ENCODE measurements around the gene PCED1A.
A peak's percentile ranks its signal among the peaks of the same experiment; 100 is the strongest.
"Not testable (repeated sequence)": the region's sequence is repeated elsewhere in the genome, so short reads cannot be mapped to it uniquely, and the experiment has no call there.

The PCED1A gene

GRCh38 chr20:2865630-2866029 lies 25.2 kb upstream of the PCED1A start:
- no peak for DNase-seq (ENCODE audit: low read depth)

- no peak for DNase-seq (ENCODE audit: low read depth)
Measured at GRCh38 chr20:2865101-2865500, 24.6 kb upstream of the PCED1A start.

- DNase-seq (ENCODE audit: low read depth): no peak
Measured at GRCh38 chr20:2864626-2865025, 24.2 kb upstream of the PCED1A start.

GRCh38 chr20:2859330-2860121 lies 19.1 kb upstream of the PCED1A start:
- peak; percentile 81 for DNase-seq (ENCODE audit: low read depth)

GRCh38 chr20:2858591-2858990 lies 18.1 kb upstream of the PCED1A start:
- no peak for DNase-seq (ENCODE audit: low read depth)

- DNase-seq (ENCODE audit: low read depth): no peak
Measured at GRCh38 chr20:2851086-2851485, 10.6 kb upstream of the PCED1A start.

- no peak for DNase-seq (ENCODE audit: low read depth)
Measured at GRCh38 chr20:2849529-2849928, 9.1 kb upstream of the PCED1A start.

- no peak for DNase-seq (ENCODE audit: low read depth)
Measured at GRCh38 chr20:2847802-2848201, 7.3 kb upstream of the PCED1A start.

- no peak for DNase-seq (ENCODE audit: low read depth)
Measured at GRCh38 chr20:2846698-2847097, 6.2 kb upstream of the PCED1A start.

GRCh38 chr20:2845607-2846006 lies 5.2 kb upstream of the PCED1A start:
- DNase-seq (ENCODE audit: low read depth): no peak

GRCh38 chr20:2840967-2841531 lies 594 bp upstream of the PCED1A start:
- DNase-seq (ENCODE audit: low read depth): peak; percentile 18

- DNase-seq (ENCODE audit: low read depth): no peak
Measured at GRCh38 chr20:2839732-2840137, 720 bp downstream of the PCED1A start.

- no peak for DNase-seq (ENCODE audit: low read depth)
Measured at GRCh38 chr20:2838847-2839671, 1.4 kb downstream of the PCED1A start.

- no peak for DNase-seq (ENCODE audit: low read depth)
Measured at GRCh38 chr20:2838170-2838797, 2.2 kb downstream of the PCED1A start.

- no peak for DNase-seq (ENCODE audit: low read depth)
Measured at GRCh38 chr20:2837221-2837960, 3.1 kb downstream of the PCED1A start.

GRCh38 chr20:2836035-2836434 lies 4.4 kb downstream of the PCED1A start:
- no peak for DNase-seq (ENCODE audit: low read depth)

- no peak for DNase-seq (ENCODE audit: low read depth)
Measured at GRCh38 chr20:2835331-2835796, 5.1 kb downstream of the PCED1A start.

- no peak for DNase-seq (ENCODE audit: low read depth)
Measured at GRCh38 chr20:2834401-2835110, 5.9 kb downstream of the PCED1A start.

GRCh38 chr20:2833761-2834160 lies 6.7 kb downstream of the PCED1A start:
- no peak for DNase-seq (ENCODE audit: low read depth)

GRCh38 chr20:2831206-2831605 lies 9.2 kb downstream of the PCED1A start:
- not testable (repeated sequence) for DNase-seq (ENCODE audit: low read depth)

GRCh38 chr20:2829376-2829775 lies 11.1 kb downstream of the PCED1A start:
- no peak for DNase-seq (ENCODE audit: low read depth)

Measured in GM04503 (cell line).